Ramos (cell line): ENCODE data around the gene DZIP1.

Experiments used
- in situ Hi-C: fragments of 300-500 bp; cut with MboI; formaldehyde crosslinking; loops from one replicate; pipeline ENCODE4 v1.14.3; 2022; ENCODE audit warnings: low sequenced_read_pairs; ENCODE audit not compliant: unreplicated experiment

The DZIP1 gene

DNA sequence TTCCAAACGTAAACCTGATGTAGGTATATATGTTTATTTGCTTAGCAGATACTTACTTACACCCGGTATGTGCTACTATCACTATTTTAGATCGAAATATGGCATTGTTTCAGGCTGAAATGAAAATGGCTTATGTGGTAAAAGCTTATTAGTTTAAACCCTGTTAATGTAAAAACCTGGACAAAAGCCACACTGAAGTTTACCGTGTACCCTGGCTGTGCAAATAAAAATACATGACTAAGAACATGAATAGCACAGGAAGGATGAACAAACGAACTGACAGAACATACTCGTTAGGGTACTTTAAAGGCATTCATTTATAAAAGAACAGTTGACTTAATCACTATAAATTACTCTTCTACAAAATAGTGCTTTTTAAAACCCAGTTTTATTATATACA lies 85.4 kb downstream of the DZIP1 start:
- in situ Hi-C loops = no loop called here

DNA sequence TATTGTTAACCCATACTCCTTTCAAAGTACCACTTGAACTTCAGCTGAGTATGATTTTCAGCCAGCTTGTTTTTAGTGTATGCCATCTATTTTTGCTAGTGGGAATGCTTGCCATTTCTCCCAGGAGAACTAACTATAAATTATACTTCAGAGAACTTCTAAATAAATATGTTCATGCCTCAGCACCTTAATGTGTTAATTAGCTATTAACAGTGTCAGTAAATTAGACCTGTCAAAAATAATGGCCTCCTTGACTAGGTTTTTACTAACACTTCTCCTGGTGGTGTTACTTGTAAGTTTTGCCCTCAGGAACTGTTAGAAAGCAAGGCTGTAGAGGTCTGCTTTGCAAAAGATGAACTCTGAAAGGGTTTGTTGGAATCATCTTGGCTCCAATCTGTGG lies 87.5 kb downstream of the DZIP1 start:
- in situ Hi-C loops = no loop called here

- in situ Hi-C loops = no loop called here
Observed at GRCh38 chr13:95553581-95554385, 90.7 kb downstream of the DZIP1 start.

- in situ Hi-C loops = no loop called here
Observed at GRCh38 chr13:95552539-95553441, 91.7 kb downstream of the DZIP1 start, which contains the start of gene CLDN10. Gene CLDN10, plus strand, starts transcription at chr13:95552720. Its CDS starts 34 bp downstream, at chr13:95552754.

DNA sequence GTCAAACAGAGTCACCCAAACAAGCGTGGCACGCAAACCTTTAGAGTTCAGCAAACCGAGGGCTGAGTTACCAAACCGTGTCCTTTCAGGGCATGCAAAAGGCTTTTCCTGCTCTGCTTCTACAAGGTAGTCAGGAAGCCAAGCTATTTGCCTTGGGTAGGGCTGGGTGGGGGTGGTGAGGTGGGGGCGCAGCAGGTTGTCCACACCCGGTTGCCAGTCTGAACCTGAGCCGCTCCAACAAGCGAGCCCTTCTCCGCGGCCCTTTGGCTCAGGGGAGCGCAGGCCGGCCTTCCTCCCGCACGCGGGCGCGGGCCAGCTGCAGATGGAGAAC lies 92.3 kb downstream of the DZIP1 start:
- in situ Hi-C loops = no loop called here

- in situ Hi-C loops = no loop called here
Observed at GRCh38 chr13:95547531-95548167, 96.9 kb downstream of the DZIP1 start.

- in situ Hi-C loops = no loop called here
Observed at GRCh38 chr13:95546919-95547318, 97.6 kb downstream of the DZIP1 start.

- in situ Hi-C loops = no loop called here
Observed at GRCh38 chr13:95544293-95544692, 100.2 kb downstream of the DZIP1 start.

GRCh38 chr13:95541911-95542474 lies 102.5 kb downstream of the DZIP1 start:
- in situ Hi-C loops = no loop called here

DNA sequence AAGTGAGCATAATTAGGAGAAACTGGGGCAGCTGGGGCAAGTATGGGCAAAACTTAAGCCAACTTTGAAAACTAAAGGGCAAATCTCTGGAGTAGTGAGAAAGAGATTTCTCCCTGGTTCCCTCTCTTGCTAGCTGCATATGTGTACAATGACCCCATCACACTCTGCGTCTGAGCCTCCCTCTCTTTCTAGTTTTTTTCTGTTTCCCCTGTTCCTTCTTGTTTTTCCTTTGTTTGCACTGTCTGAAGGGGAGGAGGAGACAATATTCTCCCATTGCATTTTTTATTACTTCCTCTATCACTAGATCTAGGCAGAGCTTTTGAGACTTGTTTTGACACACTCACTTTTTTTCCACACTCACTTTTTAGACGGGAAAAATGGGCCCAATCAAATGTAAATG lies 103.2 kb downstream of the DZIP1 start:
- in situ Hi-C loops = no loop called here

GRCh38 chr13:95540888-95541287 lies 103.6 kb downstream of the DZIP1 start:
- in situ Hi-C loops = no loop called here

DNA sequence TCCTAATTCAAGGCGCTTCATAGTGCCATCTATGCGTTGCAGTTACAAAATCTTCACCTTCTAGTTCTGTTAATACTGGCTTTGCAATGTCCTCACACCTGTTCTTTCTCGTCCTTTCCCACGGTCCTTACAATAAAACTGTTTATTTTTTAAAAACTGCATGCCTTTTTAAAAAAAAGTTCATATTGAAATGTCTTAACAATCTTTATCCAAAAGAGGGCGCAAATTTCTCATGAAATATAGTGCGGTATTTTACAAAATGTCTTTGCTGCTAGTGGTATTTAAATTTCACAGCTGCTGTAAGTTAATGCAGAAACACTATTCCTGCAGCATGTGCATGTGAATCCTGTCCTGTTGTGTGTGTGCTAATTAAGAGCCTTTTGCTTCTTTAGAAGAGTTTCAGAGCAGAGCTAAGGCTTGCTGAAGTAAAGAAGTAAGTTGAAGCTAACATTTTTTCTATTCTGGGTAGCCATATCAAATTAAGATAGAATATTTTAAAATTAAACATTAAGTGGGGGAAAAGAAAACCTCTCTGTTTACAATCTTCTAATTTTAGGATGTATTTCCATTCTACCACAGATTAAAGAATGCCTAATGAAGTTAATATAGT lies 107.8 kb downstream of the DZIP1 start:
- in situ Hi-C loops = loop anchor here (10.0 kb wide), 1 partner anchor 298 kb away; no protein-coding TSS in a partner anchor

GRCh38 chr13:95535243-95535642 lies 109.3 kb downstream of the DZIP1 start:
- in situ Hi-C loops = loop anchor here (10.0 kb wide), 1 partner anchor 300 kb away; no protein-coding TSS in a partner anchor

- in situ Hi-C loops = loop anchor here (10.0 kb wide), 1 partner anchor 301 kb away; no protein-coding TSS in a partner anchor
Observed at GRCh38 chr13:95533545-95534160, 110.9 kb downstream of the DZIP1 start.

GRCh38 chr13:95530178-95530577 lies 114.3 kb downstream of the DZIP1 start:
- in situ Hi-C loops = loop anchor here (10.0 kb wide), 1 partner anchor 305 kb away; no protein-coding TSS in a partner anchor
